ENCODE measurements around the gene GRAMD2A.

GRAMD2A gene

DNA sequence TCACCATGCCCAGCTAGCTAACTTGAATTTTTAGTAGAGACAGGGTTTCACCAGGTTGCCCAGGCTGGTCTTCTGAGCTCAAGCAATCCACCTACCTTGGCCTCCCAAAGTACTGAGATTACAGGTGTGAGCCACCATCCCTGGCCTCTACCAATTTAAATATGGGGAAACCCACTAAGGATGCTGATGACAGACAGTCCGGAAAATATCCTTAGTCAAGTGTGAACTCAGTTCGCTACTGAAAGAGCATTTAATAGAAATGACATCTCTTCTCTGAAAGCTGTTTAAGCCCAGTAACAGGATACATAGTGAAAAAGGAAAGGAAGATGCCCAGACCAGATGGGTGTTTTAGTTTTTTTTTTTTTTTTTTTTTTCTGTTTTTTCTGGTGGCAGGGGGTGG is 7.7 kb upstream of the GRAMD2A start (continued):
- TF ChIP-seq ZNF701 (tag by site-specific recombination; IDR thresholded peaks at IDR 0.05) = no peak
- TF ChIP-seq ZNF391 (tag by site-specific recombination; IDR thresholded peaks at IDR 0.05; ENCODE audit: borderline replicate concordance, low read depth) = no peak

DNA sequence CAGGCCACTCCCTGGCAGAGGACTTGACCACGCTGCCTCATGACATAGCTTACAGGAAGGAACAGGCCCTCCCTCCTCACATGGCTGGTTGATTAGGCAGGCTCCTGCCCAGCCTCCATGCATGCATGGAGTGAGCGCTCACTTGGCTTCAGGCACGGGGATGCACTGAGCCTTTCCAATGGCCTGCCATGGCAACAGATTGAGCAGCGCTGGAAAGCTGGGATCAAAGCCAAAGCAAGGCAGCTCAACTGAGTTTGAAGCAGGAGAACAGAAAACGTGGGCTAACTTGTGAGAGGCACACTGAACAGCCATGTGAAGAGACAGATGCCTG is 5.9 kb upstream of the GRAMD2A start:
- TF ChIP-seq FEZF1 (tag by site-specific recombination; IDR thresholded peaks at IDR 0.05) (peak; percentile 90), ZNF664 (tag by site-specific recombination; IDR thresholded peaks at IDR 0.05) (no peak), ZNF146 (tag by site-specific recombination; IDR thresholded peaks at IDR 0.05) (no peak), ZNF843 (tag by site-specific recombination; IDR thresholded peaks at IDR 0.05) (no peak), PRDM10 (tag by site-specific recombination; IDR thresholded peaks at IDR 0.05) (peak; percentile 83)
- TF ChIP-seq, protein P1, sequence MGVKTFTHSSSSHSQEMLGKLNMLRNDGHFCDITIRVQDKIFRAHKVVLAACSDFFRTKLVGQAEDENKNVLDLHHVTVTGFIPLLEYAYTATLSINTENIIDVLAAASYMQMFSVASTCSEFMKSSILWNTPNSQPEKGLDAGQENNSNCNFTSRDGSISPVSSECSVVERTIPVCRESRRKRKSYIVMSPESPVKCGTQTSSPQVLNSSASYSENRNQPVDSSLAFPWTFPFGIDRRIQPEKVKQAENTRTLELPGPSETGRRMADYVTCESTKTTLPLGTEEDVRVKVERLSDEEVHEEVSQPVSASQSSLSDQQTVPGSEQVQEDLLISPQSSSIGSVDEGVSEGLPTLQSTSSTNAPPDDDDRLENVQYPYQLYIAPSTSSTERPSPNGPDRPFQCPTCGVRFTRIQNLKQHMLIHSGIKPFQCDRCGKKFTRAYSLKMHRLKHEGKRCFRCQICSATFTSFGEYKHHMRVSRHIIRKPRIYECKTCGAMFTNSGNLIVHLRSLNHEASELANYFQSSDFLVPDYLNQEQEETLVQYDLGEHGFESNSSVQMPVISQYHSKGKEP (tag by site-specific recombination; IDR thresholded peaks at IDR 0.05) = peak; percentile 80
- Histone ChIP-seq H3K36me3 (ENCODE audit: control insufficient read depth in 2 of 2, insufficient read depth in 1 of 2, low read length in 2 of 2) (peaks cover 85 to 100% of the 10 kb centered on the region in 2 experiments), H3K27ac (ENCODE audit: extremely low read depth, low read depth, low read length) (peak overlapping the region; percentile 51; the same call in 1 of the 2 replicates), H3K4me3 (ENCODE audit: low read depth, low read length) (no peak overlapping the region), H3K9me3 (ENCODE audit: control insufficient read depth, insufficient read depth, low read depth, low read length) (no peaks in the 10 kb centered on the region), H3K4me1 (ENCODE audit: control insufficient read depth, insufficient read depth, low read length) (no peaks in the 10 kb centered on the region; the same call in 1 of the 2 replicates)
- CTCF ChIA-PET = interaction anchor here (0.7 to 1.6 kb wide), 3 partner anchors 23 to 560 kb away, joined by 3 to 4 read pairs (median 3); no protein-coding TSS in a partner anchor
- POLR2A ChIA-PET = no interaction called here

- no peaks in the 10 kb centered on the region; the same call in 1 of the 2 replicates for H3K4me1 ChIP-seq (ENCODE audit: control insufficient read depth, insufficient read depth, low read length)
- H3K9me3 ChIP-seq (ENCODE audit: control insufficient read depth, insufficient read depth, low read depth, low read length) = no peaks in the 10 kb centered on the region
- no peak overlapping the region for H3K4me3 ChIP-seq (ENCODE audit: low read depth, low read length)
- peak; percentile 93 for TF ChIP-seq PRDM10 (tag by site-specific recombination; IDR thresholded peaks at IDR 0.05)
- TF ChIP-seq ZNF169 (tag by site-specific recombination; IDR thresholded peaks at IDR 0.05) = no peak
- ChIA-PET CTCF (interaction anchor here (1.4 to 1.6 kb wide), 2 partner anchors 24 to 70 kb away, joined by 3 to 4 read pairs; no protein-coding TSS in a partner anchor), POLR2A (no interaction called here)
- peak overlapping the region; percentile 51; the same call in 1 of the 2 replicates for H3K27ac ChIP-seq (ENCODE audit: extremely low read depth, low read depth, low read length)
- peaks cover 80 to 99% of the 10 kb centered on the region in 2 experiments for H3K36me3 ChIP-seq (ENCODE audit: control insufficient read depth in 2 of 2, insufficient read depth in 1 of 2, low read length in 2 of 2)
Observed at GRCh38 chr15:72202801-72203506, 5.4 kb upstream of the GRAMD2A start.

Data from HEK293 (cell line).